GM12801 (cell line): ENCODE data around the gene COL9A3.

Experiments
- TF ChIP-seq, protein P1 (sequence below): IDR thresholded peaks from one replicate; pipeline ENCODE4 v1.5.1; 2011; ENCODE audit warnings: control low read depth; ENCODE audit not compliant: insufficient read length; ENCODE audit errors: extremely low read depth

The COL9A3 gene

DNA sequence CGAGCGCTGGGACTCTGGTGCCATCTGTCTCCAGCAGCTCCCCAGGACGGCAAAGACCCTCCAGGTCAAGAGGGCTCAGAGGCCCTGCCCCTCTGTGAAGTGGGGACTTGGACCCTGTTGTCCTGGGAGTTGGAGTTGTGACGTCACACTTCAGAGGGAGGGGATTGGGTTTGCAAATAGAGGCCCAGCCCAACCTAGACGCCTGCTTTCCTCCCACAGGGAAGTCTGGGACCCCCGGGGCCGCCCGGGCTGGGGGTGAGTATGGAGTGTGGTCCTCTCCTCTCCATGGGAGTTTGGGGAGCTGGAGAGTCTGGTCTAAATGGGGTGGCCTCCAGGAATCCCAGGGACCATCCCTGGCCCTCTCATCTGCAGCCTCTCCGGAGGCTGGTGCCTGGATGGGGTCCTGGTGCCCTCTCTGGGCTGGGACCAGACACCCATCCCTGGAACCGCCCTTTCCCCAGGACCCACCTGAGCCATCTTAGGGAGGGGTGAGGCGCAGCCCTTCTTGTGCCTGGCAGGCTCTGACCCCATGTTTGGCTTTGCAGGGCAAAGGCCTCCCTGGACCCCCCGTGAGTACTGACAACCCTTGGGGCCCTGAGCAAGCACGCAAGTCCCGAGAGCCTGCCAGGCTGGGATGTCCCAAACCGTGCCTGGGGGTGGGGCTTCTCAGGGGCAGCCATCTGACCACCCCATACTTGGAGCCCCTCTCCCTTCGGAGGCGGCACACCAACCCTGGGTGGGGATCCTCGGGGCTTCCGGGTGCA is 4.3 kb downstream of the COL9A3 start:
- TF ChIP-seq, protein P1, sequence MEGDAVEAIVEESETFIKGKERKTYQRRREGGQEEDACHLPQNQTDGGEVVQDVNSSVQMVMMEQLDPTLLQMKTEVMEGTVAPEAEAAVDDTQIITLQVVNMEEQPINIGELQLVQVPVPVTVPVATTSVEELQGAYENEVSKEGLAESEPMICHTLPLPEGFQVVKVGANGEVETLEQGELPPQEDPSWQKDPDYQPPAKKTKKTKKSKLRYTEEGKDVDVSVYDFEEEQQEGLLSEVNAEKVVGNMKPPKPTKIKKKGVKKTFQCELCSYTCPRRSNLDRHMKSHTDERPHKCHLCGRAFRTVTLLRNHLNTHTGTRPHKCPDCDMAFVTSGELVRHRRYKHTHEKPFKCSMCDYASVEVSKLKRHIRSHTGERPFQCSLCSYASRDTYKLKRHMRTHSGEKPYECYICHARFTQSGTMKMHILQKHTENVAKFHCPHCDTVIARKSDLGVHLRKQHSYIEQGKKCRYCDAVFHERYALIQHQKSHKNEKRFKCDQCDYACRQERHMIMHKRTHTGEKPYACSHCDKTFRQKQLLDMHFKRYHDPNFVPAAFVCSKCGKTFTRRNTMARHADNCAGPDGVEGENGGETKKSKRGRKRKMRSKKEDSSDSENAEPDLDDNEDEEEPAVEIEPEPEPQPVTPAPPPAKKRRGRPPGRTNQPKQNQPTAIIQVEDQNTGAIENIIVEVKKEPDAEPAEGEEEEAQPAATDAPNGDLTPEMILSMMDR, result no peak

GRCh38 chr20:62821726-62822210 is 4.9 kb downstream of the COL9A3 start:
- TF ChIP-seq, protein P1, result no peak

GRCh38 chr20:62822239-62822787 is 5.5 kb downstream of the COL9A3 start:
- TF ChIP-seq, protein P1, result no peak

GRCh38 chr20:62822788-62823651 is 6.2 kb downstream of the COL9A3 start:
- TF ChIP-seq, protein P1, result no peak

GRCh38 chr20:62823688-62824475 is 7.0 kb downstream of the COL9A3 start:
- TF ChIP-seq, protein P1, result no peak

DNA sequence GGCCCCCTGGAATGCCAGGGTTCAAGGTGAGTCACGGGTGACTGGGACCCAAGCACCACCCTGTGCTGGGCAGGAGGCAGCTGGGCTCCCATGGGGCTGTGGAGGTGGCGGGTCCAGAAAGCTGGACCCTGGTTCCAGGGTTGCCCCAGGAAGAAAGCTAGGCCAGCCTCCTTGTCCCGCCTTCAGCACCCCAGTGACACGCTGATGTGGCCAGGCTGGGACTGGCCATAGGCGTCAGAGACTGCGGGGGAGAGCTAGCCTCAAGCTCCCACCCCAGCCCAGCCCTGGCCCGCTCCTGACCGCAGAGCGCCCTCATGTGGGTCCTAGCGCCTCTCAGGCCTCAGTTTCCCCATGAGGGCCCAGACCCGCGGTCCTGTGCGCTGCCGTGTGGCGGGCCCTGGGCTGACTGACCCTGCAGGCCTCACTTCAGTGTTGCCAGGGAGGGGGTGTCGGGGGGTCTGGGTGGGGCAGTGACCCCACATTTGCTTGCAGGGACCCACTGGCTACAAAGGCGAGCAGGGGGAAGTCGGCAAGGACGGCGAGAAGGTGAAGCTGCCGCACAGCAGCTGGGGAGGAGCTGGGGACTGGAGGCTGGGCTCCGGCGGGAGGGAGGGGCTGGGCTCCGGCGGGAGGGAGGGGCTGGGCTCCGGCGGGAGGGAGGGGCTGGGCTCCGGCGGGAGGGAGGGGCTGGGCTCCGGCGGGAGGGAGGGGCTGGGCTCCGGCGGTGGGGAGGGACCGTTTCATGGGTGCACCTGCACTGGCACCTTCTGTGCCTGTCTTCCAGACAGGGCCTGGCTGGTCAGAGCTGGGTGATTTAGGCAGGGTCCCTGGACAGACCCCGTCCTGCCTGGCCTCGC is 7.9 kb downstream of the COL9A3 start:
- TF ChIP-seq, protein P1, result no peak
